HG02759 (cell line): ENCODE results near the gene C16orf96.

ENCODE experiments used
- ATAC-seq: cut with Tn5 transposase; IDR thresholded peaks from one replicate; pipeline ENCODE4 v1.9.1; 2021; ENCODE audit warnings: mild to moderate bottlenecking, moderate library complexity; ENCODE audit not compliant: unreplicated experiment

The C16orf96 gene

GRCh38 chr16:4599037-4599436 is 42.9 kb downstream of the C16orf96 start:
- ATAC-seq: no peak

- no peak for ATAC-seq
These were observed 43.4 kb downstream of the C16orf96 start for GRCh38 chr16:4599545-4599944.

- ATAC-seq: no peak
These were observed 45.1 kb downstream of the C16orf96 start for GRCh38 chr16:4601036-4601863.

GRCh38 chr16:4601864-4602186 is 45.7 kb downstream of the C16orf96 start:
- ATAC-seq: no peak

- no peak for ATAC-seq
These were observed 46.2 kb downstream of the C16orf96 start for GRCh38 chr16:4602331-4602730.

GRCh38 chr16:4603624-4604170 is 47.6 kb downstream of the C16orf96 start:
- no peak for ATAC-seq

- no peak for ATAC-seq
These were observed 48.3 kb downstream of the C16orf96 start for GRCh38 chr16:4604401-4604800.

- no peak for ATAC-seq
These were observed 50.2 kb downstream of the C16orf96 start for GRCh38 chr16:4606354-4606753.

GRCh38 chr16:4607841-4608703 is 51.9 kb downstream of the C16orf96 start:
- ATAC-seq: no peak

- ATAC-seq: no peak
These were observed 52.5 kb downstream of the C16orf96 start for GRCh38 chr16:4608704-4608980.

- no peak for ATAC-seq
These were observed 53.3 kb downstream of the C16orf96 start for GRCh38 chr16:4609200-4610010.

GRCh38 chr16:4610011-4611005 is 54.2 kb downstream of the C16orf96 start:
- no peak for ATAC-seq

- ATAC-seq: no peak
These were observed 55.3 kb downstream of the C16orf96 start for GRCh38 chr16:4611337-4612021.

GRCh38 chr16:4612474-4612931 is 56.4 kb downstream of the C16orf96 start:
- no peak for ATAC-seq

GRCh38 chr16:4612977-4613635 is 57.0 kb downstream of the C16orf96 start:
- ATAC-seq: no peak

GRCh38 chr16:4613636-4614570 is 57.8 kb downstream of the C16orf96 start:
- no peak for ATAC-seq

GRCh38 chr16:4614571-4615383 is 58.6 kb downstream of the C16orf96 start, which contains the start of gene UBALD1:
TSS of gene UBALD1 (minus strand) at chr16:4614888. CDS start at chr16:4614797, 91 bp downstream.
- peak; percentile 58 for ATAC-seq
